CD4-positive, alpha-beta T cell (primary cell): ENCODE results near the gene CBLN1. TPM values are rescaled to one million over a fixed set of nuclear protein-coding genes. Genes with fewer than 3 reads are reported as not detected.

Experiments used
- ATAC-seq: fragments of 200-7000 bp; cut with Tn5 transposase; one replicate; pipeline ENCODE4 v1.10.0; 2022; ENCODE audit warnings: mild to moderate bottlenecking; ENCODE audit not compliant: poor library complexity
- CTCF ChIA-PET: fragments of 350-600 bp; sonication (Branson Sonifier 250); formaldehyde crosslinking; loops from one replicate; lab custom pipeline; 2021; ENCODE audit warnings: antibody characterized with exemption, inconsistent platforms; lab: Charles Lee
- POLR2A ChIA-PET: fragments of 350-600 bp; sonication (Branson Sonifier 250); formaldehyde crosslinking; loops from one replicate; lab custom pipeline; 2021; ENCODE audit warnings: antibody characterized with exemption, inconsistent platforms; lab: Charles Lee
- DNase-seq, 14 experiments: peaks; one replicate each; pipeline ENCODE4 v3.0.0-alpha.2; 2013 to 2020; ENCODE audit warnings: mixed read lengths in 2 of 14
- H3K27ac ChIP-seq, 2 donors: one replicate each; pipeline versions ENCODE4 v1.5.1 to v1.7.0; 2013; ENCODE audit warnings: low read length in 2 of 2, low read depth in 1 of 2, mild to moderate bottlenecking in 1 of 2
- H3K27me3 ChIP-seq, 2 experiments: 1 replicate in 1 of 2; 2 replicates in 1 of 2; pipeline versions ENCODE4 v1.6.1 to v1.7.0; 2013; ENCODE audit warnings: low read length in 2 of 2, control low read depth in 1 of 2, mild to moderate bottlenecking in 1 of 2, moderate library complexity in 1 of 2; ENCODE audit not compliant: insufficient read depth in 2 of 2, control insufficient read depth in 1 of 2
- H3K36me3 ChIP-seq: one replicate; pipeline ENCODE4 v1.6.1; 2013; ENCODE audit warnings: low read length, control low read depth; ENCODE audit not compliant: insufficient read depth
- H3K4me1 ChIP-seq: one replicate; pipeline ENCODE4 v1.6.1; 2013; ENCODE audit warnings: low read length, control low read depth; ENCODE audit not compliant: insufficient read depth
- H3K4me3 ChIP-seq: one replicate; pipeline ENCODE4 v1.5.1; 2013; ENCODE audit warnings: mild to moderate bottlenecking, low read length, moderate library complexity
- H3K9me3 ChIP-seq, 2 experiments: 1 replicate in 1 of 2; 2 replicates in 1 of 2; pipeline versions ENCODE4 v1.6.1 to v1.7.0; 2013; ENCODE audit warnings: low read length in 2 of 2, mild to moderate bottlenecking in 2 of 2, control low read depth in 1 of 2, moderate library complexity in 1 of 2; ENCODE audit not compliant: control insufficient read depth in 1 of 2, insufficient read depth in 1 of 2
- H3K27ac Mint-ChIP-seq: one replicate; pipeline ENCODE4 v1.8.0; 2020; ENCODE audit warnings: mixed read lengths
- H3K27me3 Mint-ChIP-seq: one replicate; pipeline ENCODE4 v1.8.0; 2021; ENCODE audit warnings: mixed read lengths
- H3K36me3 Mint-ChIP-seq: one replicate; pipeline ENCODE4 v1.8.0; 2021; ENCODE audit warnings: low read depth, mixed read lengths
- H3K4me1 Mint-ChIP-seq: one replicate; pipeline ENCODE4 v1.8.0; 2021; ENCODE audit warnings: low read depth, mixed read lengths
- H3K4me3 Mint-ChIP-seq: one replicate; pipeline ENCODE4 v1.8.0; 2020; ENCODE audit warnings: mild to moderate bottlenecking, mixed read lengths
- H3K9me3 Mint-ChIP-seq: one replicate; pipeline ENCODE4 v1.8.0; 2020; ENCODE audit warnings: mixed read lengths
- CTCF ChIP-seq: fragments of 200-600 bp; IDR thresholded peaks from one replicate; pipeline ENCODE4 v1.8.0; 2022; ENCODE audit warnings: antibody characterized with exemption, mild to moderate bottlenecking
- intact Hi-C, 2 experiments: fragments of 100-400 bp; cut with DNase I in 1 of 2; cut with micrococcal nuclease in 1 of 2; formaldehyde crosslinking; loops; one replicate each; pipeline versions ENCODE4 v1.15.1 to v1.9.0; 2023 to 2025; cut with DNase I, micrococcal nuclease
- total RNA-seq, 174 experiments: library from RNA in 2 of 174; stranded (reverse) in 2 of 174; gene quantifications; one replicate each; pipeline ENCODE4 v1.2.3 and lab custom pipeline; 2021 to 2026

Gene CBLN1
- total RNA-seq, 2 experiments from 2014 or later, result not detected

GRCh38 chr16:49284962-49285361 lies 3.3 kb upstream of the CBLN1 start:
- H3K36me3 ChIP-seq, result no peaks in the 10 kb centered on the region
- no peaks in the 10 kb centered on the region for H3K36me3 Mint-ChIP-seq
- no peak overlapping the region for H3K4me3 Mint-ChIP-seq
- no peak overlapping the region for H3K27ac Mint-ChIP-seq
- H3K27me3 ChIP-seq, result peaks cover 39 to 59% of the 10 kb centered on the region in 2 experiments
- ChIA-PET POLR2A (no interaction called here), CTCF (no interaction called here)
- ATAC-seq (no peak), DNase-seq (no peak)
- peaks cover 4% of the 10 kb centered on the region for H3K4me1 Mint-ChIP-seq
- no peak overlapping the region for H3K4me3 ChIP-seq
- TF ChIP-seq CTCF, result no peak
- intact Hi-C loops, result no loop called here
- no peaks in the 10 kb centered on the region for H3K9me3 Mint-ChIP-seq
- peaks cover 64% of the 10 kb centered on the region for H3K27me3 Mint-ChIP-seq
- H3K4me1 ChIP-seq, result peaks cover 3% of the 10 kb centered on the region
- H3K27ac ChIP-seq, result no peak overlapping the region
- peaks cover 0 to 25% of the 10 kb centered on the region in 2 experiments for H3K9me3 ChIP-seq

GRCh38 chr16:49283376-49284049 lies 1.9 kb upstream of the CBLN1 start:
- no peaks in the 10 kb centered on the region for H3K9me3 Mint-ChIP-seq
- ChIA-PET POLR2A (no interaction called here), CTCF (no interaction called here)
- H3K27ac ChIP-seq, result no peak overlapping the region
- no peaks in the 10 kb centered on the region for H3K36me3 ChIP-seq
- H3K27ac Mint-ChIP-seq, result no peak overlapping the region
- H3K4me3 Mint-ChIP-seq, result peak overlapping the region; percentile 31
- no peak for DNase-seq
- no peaks in the 10 kb centered on the region for H3K36me3 Mint-ChIP-seq
- intact Hi-C loops, result no loop called here
- H3K27me3 ChIP-seq, result peaks cover 45 to 73% of the 10 kb centered on the region in 2 experiments
- H3K27me3 Mint-ChIP-seq, result peaks cover 69% of the 10 kb centered on the region
- TF ChIP-seq CTCF, result no peak
- H3K4me1 Mint-ChIP-seq, result peaks cover 9% of the 10 kb centered on the region
- no peak for ATAC-seq
- peaks cover 3% of the 10 kb centered on the region for H3K4me1 ChIP-seq
- H3K9me3 ChIP-seq, result peaks cover 0 to 31% of the 10 kb centered on the region in 2 experiments
- H3K4me3 ChIP-seq, result no peak overlapping the region

- Histone ChIP-seq H3K36me3 (no peaks in the 10 kb centered on the region), H3K9me3 (peaks cover 0 to 36% of the 10 kb centered on the region in 2 experiments), H3K27me3 (peaks cover 52 to 78% of the 10 kb centered on the region in 2 experiments), H3K4me3 (no peak overlapping the region), H3K27ac (no peak overlapping the region), H3K4me1 (peaks cover 3% of the 10 kb centered on the region)
- no peak for TF ChIP-seq CTCF
- no peaks in the 10 kb centered on the region for H3K9me3 Mint-ChIP-seq
- peaks cover 9% of the 10 kb centered on the region for H3K4me1 Mint-ChIP-seq
- DNase-seq, result no peak
- ChIA-PET CTCF (no interaction called here), POLR2A (no interaction called here)
- intact Hi-C loops, result no loop called here
- H3K4me3 Mint-ChIP-seq, result peak overlapping the region; percentile 48
- H3K27ac Mint-ChIP-seq, result no peak overlapping the region
- ATAC-seq, result no peak
- H3K27me3 Mint-ChIP-seq, result peaks cover 74% of the 10 kb centered on the region
- no peaks in the 10 kb centered on the region for H3K36me3 Mint-ChIP-seq
Measured at GRCh38 chr16:49282690-49283375, 1.2 kb upstream of the CBLN1 start.
